DND-41 (cell line): ENCODE results near the gene RAB30.

Experiments used
- ATAC-seq: fragments of 200-7000 bp; cut with Tn5 transposase; 3 replicates; pipeline ENCODE4 v1.9.1; 2021; ENCODE audit warnings: low read depth; ENCODE audit not compliant: insufficient read depth
- DNase-seq: peaks from one replicate; pipeline ENCODE4 v3.0.0-alpha.2; 2020
- H2AFZ ChIP-seq: 2 replicates; pipeline ENCODE4 v1.6.0; 2012; ENCODE audit warnings: low read depth, low read length
- H3K27ac ChIP-seq: 2 replicates; pipeline ENCODE4 v1.5.1; 2012; ENCODE audit warnings: low read length, inconsistent platforms
- H3K27me3 ChIP-seq: fragments of 200-600 bp; sonication (generic); 2 replicates; pipeline ENCODE4 v1.6.0; 2012; ENCODE audit warnings: low read length, mild to moderate bottlenecking, inconsistent platforms; ENCODE audit not compliant: insufficient read depth, poor library complexity
- H3K36me3 ChIP-seq: 2 replicates; pipeline ENCODE4 v1.5.1; 2012; ENCODE audit warnings: low read length, inconsistent platforms; ENCODE audit not compliant: insufficient read depth
- H3K4me1 ChIP-seq: 2 replicates; pipeline ENCODE4 v1.5.1; 2012; ENCODE audit warnings: mild to moderate bottlenecking, low read length; ENCODE audit not compliant: insufficient read depth
- H3K4me2 ChIP-seq: 2 replicates; pipeline ENCODE4 v1.6.0; 2012; ENCODE audit warnings: mild to moderate bottlenecking, moderate library complexity, low read length, inconsistent platforms; ENCODE audit not compliant: insufficient read depth
- H3K4me3 ChIP-seq, 2 experiments: fragments of 200-600 bp in 1 of 2; shearing (Covaris generic) in 1 of 2; 2 replicates each; pipeline ENCODE4 v1.5.1; 2012 to 2016; ENCODE audit warnings: inconsistent platforms in 2 of 2, low read length in 2 of 2, mild to moderate bottlenecking in 2 of 2, low read depth in 1 of 2, moderate library complexity in 1 of 2
- H3K79me2 ChIP-seq: 2 replicates; pipeline ENCODE4 v1.6.0; 2012; ENCODE audit warnings: low read length, inconsistent platforms; ENCODE audit not compliant: insufficient read depth
- H3K9ac ChIP-seq: 2 replicates; pipeline ENCODE4 v1.6.0; 2012; ENCODE audit warnings: low read depth, mild to moderate bottlenecking, inconsistent platforms, low read length, moderate library complexity
- H3K9me3 ChIP-seq: 2 replicates; pipeline ENCODE4 v1.5.1; 2012; ENCODE audit warnings: low read length, moderate library complexity, mild to moderate bottlenecking, inconsistent platforms; ENCODE audit not compliant: insufficient read depth, severe bottlenecking
- H4K20me1 ChIP-seq: 2 replicates; pipeline ENCODE4 v1.6.0; 2012; ENCODE audit warnings: low read length; ENCODE audit not compliant: insufficient read depth
- EZH2 ChIP-seq: IDR thresholded peaks from 3 replicates; pipeline ENCODE4 v1.6.1; 2012; ENCODE audit warnings: borderline replicate concordance, low read depth, mild to moderate bottlenecking, moderate library complexity, low read length, inconsistent platforms; ENCODE audit not compliant: severe bottlenecking
- TF ChIP-seq, protein P1 (sequence below): IDR thresholded peaks from 2 replicates; pipeline ENCODE4 v1.5.1; 2012; ENCODE audit warnings: borderline replicate concordance, low read length, moderate library complexity, mild to moderate bottlenecking; ENCODE audit not compliant: poor library complexity, severe bottlenecking; ENCODE audit errors: extremely low read depth

RAB30 gene

GRCh38 chr11:83035070-83035854 is 36.4 kb downstream of the RAB30 start:
- H2AFZ ChIP-seq: no peak overlapping the region
- H3K4me2 ChIP-seq: no peak overlapping the region
- no peak for DNase-seq
- TF ChIP-seq EZH2: no peak
- TF ChIP-seq, protein P1, sequence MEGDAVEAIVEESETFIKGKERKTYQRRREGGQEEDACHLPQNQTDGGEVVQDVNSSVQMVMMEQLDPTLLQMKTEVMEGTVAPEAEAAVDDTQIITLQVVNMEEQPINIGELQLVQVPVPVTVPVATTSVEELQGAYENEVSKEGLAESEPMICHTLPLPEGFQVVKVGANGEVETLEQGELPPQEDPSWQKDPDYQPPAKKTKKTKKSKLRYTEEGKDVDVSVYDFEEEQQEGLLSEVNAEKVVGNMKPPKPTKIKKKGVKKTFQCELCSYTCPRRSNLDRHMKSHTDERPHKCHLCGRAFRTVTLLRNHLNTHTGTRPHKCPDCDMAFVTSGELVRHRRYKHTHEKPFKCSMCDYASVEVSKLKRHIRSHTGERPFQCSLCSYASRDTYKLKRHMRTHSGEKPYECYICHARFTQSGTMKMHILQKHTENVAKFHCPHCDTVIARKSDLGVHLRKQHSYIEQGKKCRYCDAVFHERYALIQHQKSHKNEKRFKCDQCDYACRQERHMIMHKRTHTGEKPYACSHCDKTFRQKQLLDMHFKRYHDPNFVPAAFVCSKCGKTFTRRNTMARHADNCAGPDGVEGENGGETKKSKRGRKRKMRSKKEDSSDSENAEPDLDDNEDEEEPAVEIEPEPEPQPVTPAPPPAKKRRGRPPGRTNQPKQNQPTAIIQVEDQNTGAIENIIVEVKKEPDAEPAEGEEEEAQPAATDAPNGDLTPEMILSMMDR: no peak
- no peak overlapping the region for H3K27ac ChIP-seq
- no peaks in the 10 kb centered on the region for H3K9me3 ChIP-seq
- H3K4me3 ChIP-seq: no peak overlapping the region
- no peaks in the 10 kb centered on the region for H4K20me1 ChIP-seq
- H3K4me1 ChIP-seq: no peaks in the 10 kb centered on the region
- H3K9ac ChIP-seq: no peak overlapping the region
- no peaks in the 10 kb centered on the region for H3K27me3 ChIP-seq
- H3K36me3 ChIP-seq: no peaks in the 10 kb centered on the region
- ATAC-seq: no peak
- H3K79me2 ChIP-seq: no peaks in the 10 kb centered on the region

GRCh38 chr11:83034673-83035014 is 37.1 kb downstream of the RAB30 start:
- Histone ChIP-seq H4K20me1 (no peaks in the 10 kb centered on the region), H3K27me3 (no peaks in the 10 kb centered on the region), H3K27ac (no peak overlapping the region), H3K4me1 (no peaks in the 10 kb centered on the region), H3K9me3 (no peaks in the 10 kb centered on the region), H2AFZ (no peak overlapping the region), H3K79me2 (no peaks in the 10 kb centered on the region), H3K4me3 (no peak overlapping the region), H3K4me2 (no peak overlapping the region), H3K36me3 (no peaks in the 10 kb centered on the region), H3K9ac (no peak overlapping the region)
- TF ChIP-seq EZH2: no peak
- TF ChIP-seq, protein P1: no peak
- DNase-seq (no peak), ATAC-seq (no peak)

DNA sequence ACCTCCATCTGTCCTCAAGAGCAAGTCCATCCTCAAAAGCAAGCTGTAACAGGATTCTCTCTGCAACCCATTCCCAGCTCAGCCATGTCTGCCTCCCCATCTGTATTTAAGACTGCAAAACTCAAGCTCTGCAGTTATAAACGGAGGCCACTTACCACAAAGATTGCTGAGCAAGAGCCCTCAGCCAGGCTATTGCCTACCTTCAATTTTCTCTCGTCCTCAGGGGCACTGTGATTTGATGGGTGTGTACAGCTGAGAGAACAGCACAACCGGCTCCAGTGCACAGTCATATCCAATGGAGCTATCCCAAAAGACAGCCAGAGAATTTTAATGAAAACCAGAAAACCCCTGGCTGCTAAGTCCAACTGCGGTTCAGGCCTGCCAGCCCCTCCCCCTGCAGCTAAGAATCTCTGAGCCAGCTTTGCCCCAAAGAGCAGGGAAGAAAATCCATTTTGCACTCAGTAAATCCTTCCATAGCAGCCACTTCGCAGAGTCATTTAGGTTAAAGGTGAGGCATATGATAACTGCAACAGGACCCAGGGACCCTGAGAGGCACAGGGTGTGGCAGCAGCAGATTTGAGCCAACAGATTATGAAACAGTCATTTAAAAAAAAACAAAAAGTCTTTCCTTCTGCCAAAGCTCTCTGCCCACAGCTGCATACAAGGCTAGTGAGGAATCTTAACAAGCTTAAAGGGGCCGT is 37.6 kb downstream of the RAB30 start:
- Histone ChIP-seq H3K4me2 (no peak overlapping the region), H3K4me1 (no peaks in the 10 kb centered on the region), H3K27ac (no peak overlapping the region), H3K4me3 (no peak overlapping the region), H2AFZ (no peak overlapping the region), H3K9ac (no peak overlapping the region), H3K9me3 (no peaks in the 10 kb centered on the region), H3K27me3 (no peaks in the 10 kb centered on the region), H4K20me1 (no peaks in the 10 kb centered on the region), H3K79me2 (no peaks in the 10 kb centered on the region), H3K36me3 (no peaks in the 10 kb centered on the region)
- TF ChIP-seq EZH2: no peak
- TF ChIP-seq, protein P1: no peak
- ATAC-seq (no peak), DNase-seq (no peak)
